ENCODE measurements around the gene DBX2.
A peak's percentile ranks its signal among the peaks of the same experiment; 100 is the strongest.
"Not testable (repeated sequence)": the region's sequence is repeated elsewhere in the genome, so short reads cannot be mapped to it uniquely, and the experiment has no call there.

The DBX2 gene

DNA sequence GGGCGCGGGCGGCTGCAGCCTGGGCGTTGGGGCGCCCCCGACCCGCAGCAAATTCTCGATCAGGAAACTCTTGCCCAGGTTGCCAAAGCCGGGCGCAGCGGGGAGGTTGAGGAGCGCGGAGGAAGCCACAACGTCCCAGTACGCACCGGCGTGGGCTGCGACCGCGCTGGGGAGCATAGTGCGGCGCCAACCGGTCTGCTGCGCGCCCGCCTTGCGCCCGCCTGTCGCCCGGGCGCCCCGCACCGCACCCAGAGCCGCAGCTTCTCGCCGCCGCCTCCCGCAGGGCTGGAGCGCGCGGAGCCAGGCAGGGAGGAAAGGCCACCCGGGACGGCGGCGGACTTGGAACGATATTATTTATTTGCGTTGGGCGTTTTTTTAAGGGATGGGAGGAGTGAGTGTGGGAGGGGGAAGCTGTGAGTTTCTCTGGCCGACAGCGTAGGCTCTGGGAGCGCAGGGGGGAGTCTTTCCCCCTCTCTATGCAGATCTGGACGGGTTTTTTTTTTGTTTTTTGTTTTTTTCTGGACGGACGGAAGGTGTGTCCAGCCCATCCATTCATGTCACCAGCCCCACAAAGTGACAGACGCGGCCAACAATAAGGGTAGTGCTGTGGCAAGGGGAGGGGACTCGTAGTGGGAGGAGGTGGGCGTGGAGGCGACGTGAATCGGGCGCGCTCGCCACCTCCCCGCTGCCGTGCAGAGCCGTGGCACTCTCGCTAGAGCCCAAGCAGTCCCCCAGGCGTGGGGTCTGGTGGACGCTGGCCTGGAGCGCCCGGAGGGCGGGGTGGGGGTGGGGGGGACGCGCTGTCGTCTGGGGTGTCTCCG, at the start of gene DBX2:
DBX2 (minus strand) TSS at position 349 of the 821 bp plus-strand sequence; CDS start at position 177, 172 bp downstream.
- H3K4me3 ChIP-seq, result peak within 1 kb of the TSS; percentile 28 to 43
- DNase-seq, result no peak

DNA sequence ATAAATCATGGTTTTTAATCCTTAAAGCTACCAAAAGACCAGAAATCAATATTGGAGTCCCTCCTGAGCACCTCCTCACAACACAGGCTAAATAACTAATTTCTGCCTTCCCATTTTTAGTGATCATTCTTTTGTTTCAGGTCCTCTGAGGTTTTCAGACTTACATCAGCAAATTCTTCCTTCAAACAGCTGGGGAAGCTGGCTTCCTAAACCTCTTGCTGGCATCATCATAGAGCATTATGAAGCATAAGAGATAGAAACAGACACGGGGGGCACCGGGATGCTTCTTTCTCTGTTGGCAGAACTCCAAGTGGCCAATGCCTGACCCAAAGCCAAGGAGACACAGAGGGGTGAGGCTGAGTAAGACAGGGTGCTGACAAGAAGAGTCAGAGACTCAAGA, 47.9 kb upstream of the DBX2 start:
- DNase-seq, result no peak
- Histone ChIP-seq H3K4me1 (no peaks in the 10 kb centered on the region), H3K36me3 (no peaks in the 10 kb centered on the region), H3K27ac (no peak overlapping the region), H3K9me3 (no peaks in the 10 kb centered on the region), H3K27me3 (no peaks in the 10 kb centered on the region), H3K4me3 (no peak overlapping the region)
- intact Hi-C loops (cut with DNase I; ENCODE audit: low total_unique reads), result no loop called here
- TF ChIP-seq, protein P1, sequence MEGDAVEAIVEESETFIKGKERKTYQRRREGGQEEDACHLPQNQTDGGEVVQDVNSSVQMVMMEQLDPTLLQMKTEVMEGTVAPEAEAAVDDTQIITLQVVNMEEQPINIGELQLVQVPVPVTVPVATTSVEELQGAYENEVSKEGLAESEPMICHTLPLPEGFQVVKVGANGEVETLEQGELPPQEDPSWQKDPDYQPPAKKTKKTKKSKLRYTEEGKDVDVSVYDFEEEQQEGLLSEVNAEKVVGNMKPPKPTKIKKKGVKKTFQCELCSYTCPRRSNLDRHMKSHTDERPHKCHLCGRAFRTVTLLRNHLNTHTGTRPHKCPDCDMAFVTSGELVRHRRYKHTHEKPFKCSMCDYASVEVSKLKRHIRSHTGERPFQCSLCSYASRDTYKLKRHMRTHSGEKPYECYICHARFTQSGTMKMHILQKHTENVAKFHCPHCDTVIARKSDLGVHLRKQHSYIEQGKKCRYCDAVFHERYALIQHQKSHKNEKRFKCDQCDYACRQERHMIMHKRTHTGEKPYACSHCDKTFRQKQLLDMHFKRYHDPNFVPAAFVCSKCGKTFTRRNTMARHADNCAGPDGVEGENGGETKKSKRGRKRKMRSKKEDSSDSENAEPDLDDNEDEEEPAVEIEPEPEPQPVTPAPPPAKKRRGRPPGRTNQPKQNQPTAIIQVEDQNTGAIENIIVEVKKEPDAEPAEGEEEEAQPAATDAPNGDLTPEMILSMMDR (IDR thresholded peaks at IDR 0.05), result no peak

More for the DNA sequence above, at the start of gene DBX2:
- H3K4me1 ChIP-seq, result peaks cover 0 to 24% (median 14%) of the 10 kb centered on the region in 4 donors
- no peak within 1 kb of the TSS for H3K27ac ChIP-seq
- intact Hi-C loops (cut with DNase I; ENCODE audit: low total_unique reads), result no loop called here
- H3K36me3 ChIP-seq, result no peaks in the 10 kb centered on the region
- H3K27me3 ChIP-seq, result peaks cover 0 to 31% of the 10 kb centered on the region in 2 donors
- no peaks in the 10 kb centered on the region for H3K9me3 ChIP-seq
- TF ChIP-seq, protein P1 (IDR thresholded peaks at IDR 0.05), result no peak

DNA sequence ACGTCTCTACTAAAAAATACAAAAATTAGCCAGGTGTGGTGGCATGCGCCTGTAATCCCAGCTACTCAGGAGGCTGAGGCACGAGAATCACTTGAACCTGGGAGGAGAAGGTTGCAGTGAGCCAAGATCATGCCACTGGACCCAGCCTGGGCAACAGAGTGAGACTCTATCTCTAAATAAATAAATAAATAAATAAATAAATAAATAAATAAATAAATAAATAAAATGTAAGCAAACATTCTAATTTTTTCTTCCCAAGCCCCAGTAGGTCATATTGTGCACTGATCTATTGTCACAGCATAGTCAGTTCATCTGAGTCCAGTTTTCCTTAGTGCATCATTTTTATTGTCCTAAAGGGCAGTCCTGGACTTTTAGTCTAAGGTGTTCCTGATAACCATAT, 44.5 kb upstream of the DBX2 start:
- H3K4me3 ChIP-seq; H3K9me3 ChIP-seq; H3K27me3 ChIP-seq; H3K27ac ChIP-seq; DNase-seq; H3K4me1 ChIP-seq; intact Hi-C loops (cut with DNase I; ENCODE audit: low total_unique reads); H3K36me3 ChIP-seq: not testable (repeated sequence)

DNA sequence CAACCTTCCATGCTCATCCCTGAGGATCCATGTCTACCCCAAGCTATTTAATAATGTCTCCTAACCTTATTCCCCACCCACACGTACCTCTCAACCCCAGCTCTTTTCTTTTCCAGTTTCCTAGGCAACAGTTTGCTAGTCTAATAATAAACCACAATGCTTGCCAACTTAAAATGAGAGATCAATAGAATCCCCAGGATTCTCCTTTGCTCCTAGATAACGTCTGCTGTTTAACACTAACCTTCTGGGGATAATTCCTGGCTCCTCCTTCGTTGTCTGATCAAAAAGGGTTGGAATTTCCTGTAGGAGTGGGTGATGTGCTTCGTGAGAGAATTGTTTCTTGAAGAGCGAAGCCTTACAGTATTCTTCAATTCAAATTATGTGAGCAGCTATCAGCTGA, 42.2 kb upstream of the DBX2 start:
- peaks cover 0 to 2% of the 10 kb centered on the region in 2 donors for H3K27me3 ChIP-seq
- H3K4me1 ChIP-seq, result no peaks in the 10 kb centered on the region
- no peaks in the 10 kb centered on the region for H3K36me3 ChIP-seq
- no peak for DNase-seq
- no peak overlapping the region for H3K27ac ChIP-seq
- no peak overlapping the region for H3K4me3 ChIP-seq
- no peaks in the 10 kb centered on the region for H3K9me3 ChIP-seq
- intact Hi-C loops (cut with DNase I; ENCODE audit: low total_unique reads), result no loop called here
- TF ChIP-seq, protein P1 (IDR thresholded peaks at IDR 0.05), result no peak

DNA sequence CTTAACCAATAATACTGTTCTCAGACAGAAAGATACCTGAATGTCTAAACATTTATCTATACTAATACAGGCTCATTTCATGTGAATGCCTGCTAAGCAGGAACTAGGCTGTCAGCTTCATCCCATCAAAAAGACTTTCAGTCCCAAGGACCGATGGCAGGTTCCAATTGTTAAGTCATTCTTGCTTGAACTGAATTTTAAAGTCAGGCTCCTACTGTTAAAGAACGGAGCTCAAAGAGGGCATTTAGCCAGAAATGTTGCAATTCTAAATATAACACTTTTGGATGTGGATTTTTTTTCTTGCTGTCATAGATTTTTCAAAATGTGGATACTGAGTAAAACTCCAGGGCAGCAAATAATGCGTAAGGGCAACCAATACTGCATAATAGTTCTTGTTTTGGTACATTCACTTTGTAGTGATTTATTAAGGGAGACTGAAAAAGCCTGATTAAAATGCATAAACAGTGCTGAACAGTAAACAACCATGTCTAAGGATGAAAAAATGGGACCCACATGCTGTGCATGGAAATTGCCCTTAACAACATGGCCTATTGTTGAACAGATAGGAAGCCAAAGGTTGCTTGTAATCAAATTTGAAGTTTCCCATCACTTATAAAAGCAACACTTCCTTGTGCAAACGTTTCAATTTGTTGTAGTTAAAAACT, 38.6 kb upstream of the DBX2 start:
- DNase-seq, result no peak
- peaks cover 0 to 3% (median 3%) of the 10 kb centered on the region in 3 donors for H3K9me3 ChIP-seq
- H3K4me3 ChIP-seq, result no peak overlapping the region
- no peak overlapping the region for H3K27ac ChIP-seq
- H3K27me3 ChIP-seq, result peaks cover 0 to 2% of the 10 kb centered on the region in 2 donors
- TF ChIP-seq, protein P1 (IDR thresholded peaks at IDR 0.05), result no peak
- H3K36me3 ChIP-seq, result no peaks in the 10 kb centered on the region
- intact Hi-C loops (cut with DNase I; ENCODE audit: low total_unique reads), result no loop called here
- H3K4me1 ChIP-seq, result no peaks in the 10 kb centered on the region

DNA sequence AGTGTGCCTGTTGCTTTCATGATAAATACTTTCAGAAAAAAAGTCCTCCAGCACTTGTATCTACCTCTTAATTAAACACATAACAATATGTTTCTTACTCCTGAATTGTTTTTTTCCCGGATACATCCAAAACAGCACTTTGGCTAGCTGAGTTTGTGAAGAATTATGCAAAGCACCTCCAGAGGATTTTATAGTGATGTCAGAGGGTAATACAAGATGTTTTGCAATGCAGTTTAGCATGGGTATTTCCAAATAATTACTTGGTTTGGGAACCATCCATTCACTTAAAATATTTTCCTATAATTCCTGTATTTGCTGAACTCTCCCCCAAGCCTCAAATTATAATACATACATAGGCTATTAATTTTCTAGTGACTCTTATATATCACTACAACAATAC, 37.7 kb upstream of the DBX2 start:
- H3K4me3 ChIP-seq, result no peak overlapping the region

DNA sequence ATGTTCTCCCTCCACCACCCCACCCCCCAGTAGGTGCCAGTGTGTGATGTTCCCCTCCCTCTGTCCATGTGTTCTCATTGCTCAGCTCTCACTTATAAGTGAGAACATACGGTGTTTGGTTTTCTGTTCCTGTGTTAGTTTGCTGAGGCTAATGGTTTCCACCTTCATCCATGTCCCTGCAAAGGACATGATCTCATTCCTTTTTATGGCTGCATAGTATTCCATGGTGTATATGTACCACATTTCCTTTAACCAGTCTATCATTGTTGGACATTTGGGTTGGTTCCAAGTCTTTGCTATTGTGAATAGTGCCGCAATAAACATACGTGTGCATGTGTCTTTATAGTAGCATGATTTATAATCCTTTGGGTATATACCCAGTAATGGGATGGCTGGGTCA, 33.3 kb upstream of the DBX2 start:
- H3K36me3 ChIP-seq, H3K4me3 ChIP-seq: not testable (repeated sequence)

More for the DNA sequence above, 37.7 kb upstream of the DBX2 start:
- intact Hi-C loops (cut with DNase I; ENCODE audit: low total_unique reads), result no loop called here
- no peaks in the 10 kb centered on the region for H3K4me1 ChIP-seq
- H3K27ac ChIP-seq, result no peak overlapping the region
- DNase-seq, result no peak
- TF ChIP-seq, protein P1 (IDR thresholded peaks at IDR 0.05), result no peak
- H3K36me3 ChIP-seq, result no peaks in the 10 kb centered on the region
- H3K9me3 ChIP-seq, result peaks cover 0 to 3% (median 3%) of the 10 kb centered on the region in 3 donors
- peaks cover 0 to 2% of the 10 kb centered on the region in 2 donors for H3K27me3 ChIP-seq

More for the DNA sequence above, 33.3 kb upstream of the DBX2 start:
- H3K27ac ChIP-seq; DNase-seq; H3K4me1 ChIP-seq; intact Hi-C loops (cut with DNase I; ENCODE audit: low total_unique reads); H3K27me3 ChIP-seq; H3K9me3 ChIP-seq: not testable (repeated sequence)
